ENCODE data around the gene LURAP1L.

Gene LURAP1L

DNA sequence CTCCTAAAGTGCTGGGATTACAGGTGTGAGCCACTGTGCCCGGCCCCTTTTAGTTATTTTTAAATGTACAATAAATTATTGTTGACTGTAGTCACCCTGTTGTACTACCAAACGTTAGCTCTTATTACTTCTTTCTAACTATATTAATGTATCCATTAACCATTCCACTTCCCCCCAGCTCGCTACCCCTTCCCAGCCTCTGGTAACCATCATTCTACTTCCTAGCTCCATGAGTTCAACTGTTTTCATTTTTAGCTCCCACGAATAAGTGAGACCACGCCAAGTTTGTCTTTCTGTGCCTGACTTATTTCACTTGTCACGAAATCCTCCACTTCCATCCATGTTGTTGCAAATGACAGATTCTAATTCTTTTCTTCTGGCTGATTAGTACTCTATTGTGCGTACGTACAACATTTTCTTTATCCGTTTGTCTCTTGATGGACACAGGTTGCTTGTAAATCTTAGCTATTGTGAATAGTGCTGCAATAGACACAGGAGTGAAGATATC, 6.5 kb downstream of the LURAP1L start:
- no peak overlapping the region for H3K4me3 ChIP-seq (ENCODE audit: low read length, poor library complexity, severe bottlenecking)
- no peaks in the 10 kb centered on the region for H3K36me3 ChIP-seq (ENCODE audit: insufficient read depth, low read length)
- no peaks in the 10 kb centered on the region for H3F3A ChIP-seq (ENCODE audit: low read depth)
- H3K4me1 ChIP-seq (ENCODE audit: insufficient read depth, low read length, poor library complexity, severe bottlenecking): no peaks in the 10 kb centered on the region
- no peaks in the 10 kb centered on the region for H3K79me2 ChIP-seq (ENCODE audit: insufficient read depth, low read length)
- no peaks in the 10 kb centered on the region; the same call in 1 of the 2 replicates for H3K9me3 ChIP-seq (ENCODE audit: insufficient read depth, low read depth, low read length)
- TF ChIP-seq, protein P1, sequence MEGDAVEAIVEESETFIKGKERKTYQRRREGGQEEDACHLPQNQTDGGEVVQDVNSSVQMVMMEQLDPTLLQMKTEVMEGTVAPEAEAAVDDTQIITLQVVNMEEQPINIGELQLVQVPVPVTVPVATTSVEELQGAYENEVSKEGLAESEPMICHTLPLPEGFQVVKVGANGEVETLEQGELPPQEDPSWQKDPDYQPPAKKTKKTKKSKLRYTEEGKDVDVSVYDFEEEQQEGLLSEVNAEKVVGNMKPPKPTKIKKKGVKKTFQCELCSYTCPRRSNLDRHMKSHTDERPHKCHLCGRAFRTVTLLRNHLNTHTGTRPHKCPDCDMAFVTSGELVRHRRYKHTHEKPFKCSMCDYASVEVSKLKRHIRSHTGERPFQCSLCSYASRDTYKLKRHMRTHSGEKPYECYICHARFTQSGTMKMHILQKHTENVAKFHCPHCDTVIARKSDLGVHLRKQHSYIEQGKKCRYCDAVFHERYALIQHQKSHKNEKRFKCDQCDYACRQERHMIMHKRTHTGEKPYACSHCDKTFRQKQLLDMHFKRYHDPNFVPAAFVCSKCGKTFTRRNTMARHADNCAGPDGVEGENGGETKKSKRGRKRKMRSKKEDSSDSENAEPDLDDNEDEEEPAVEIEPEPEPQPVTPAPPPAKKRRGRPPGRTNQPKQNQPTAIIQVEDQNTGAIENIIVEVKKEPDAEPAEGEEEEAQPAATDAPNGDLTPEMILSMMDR (conservative IDR thresholded peaks at IDR 0.05; ENCODE audit: low read length): no peak
- TF ChIP-seq EZH2phosphoT487 (IDR thresholded peaks at IDR 0.05; ENCODE audit: borderline replicate concordance): no peak
- no peak overlapping the region for H2AFZ ChIP-seq (ENCODE audit: low read length)
- no peak overlapping the region for H3K4me2 ChIP-seq (ENCODE audit: low read depth, low read length, poor library complexity, severe bottlenecking)
- H3K9ac ChIP-seq (ENCODE audit: low read depth, low read length, poor library complexity, severe bottlenecking): no peak overlapping the region
- no peaks in the 10 kb centered on the region for H3K27me3 ChIP-seq (ENCODE audit: insufficient read depth, low read length, poor library complexity, severe bottlenecking)
- no peaks in the 10 kb centered on the region for H4K20me1 ChIP-seq (ENCODE audit: insufficient read depth, low read length, poor library complexity, severe bottlenecking)
- H3K9me2 ChIP-seq (replicated peaks; ENCODE audit: low read depth, low read length): no peaks in the 10 kb centered on the region

DNA sequence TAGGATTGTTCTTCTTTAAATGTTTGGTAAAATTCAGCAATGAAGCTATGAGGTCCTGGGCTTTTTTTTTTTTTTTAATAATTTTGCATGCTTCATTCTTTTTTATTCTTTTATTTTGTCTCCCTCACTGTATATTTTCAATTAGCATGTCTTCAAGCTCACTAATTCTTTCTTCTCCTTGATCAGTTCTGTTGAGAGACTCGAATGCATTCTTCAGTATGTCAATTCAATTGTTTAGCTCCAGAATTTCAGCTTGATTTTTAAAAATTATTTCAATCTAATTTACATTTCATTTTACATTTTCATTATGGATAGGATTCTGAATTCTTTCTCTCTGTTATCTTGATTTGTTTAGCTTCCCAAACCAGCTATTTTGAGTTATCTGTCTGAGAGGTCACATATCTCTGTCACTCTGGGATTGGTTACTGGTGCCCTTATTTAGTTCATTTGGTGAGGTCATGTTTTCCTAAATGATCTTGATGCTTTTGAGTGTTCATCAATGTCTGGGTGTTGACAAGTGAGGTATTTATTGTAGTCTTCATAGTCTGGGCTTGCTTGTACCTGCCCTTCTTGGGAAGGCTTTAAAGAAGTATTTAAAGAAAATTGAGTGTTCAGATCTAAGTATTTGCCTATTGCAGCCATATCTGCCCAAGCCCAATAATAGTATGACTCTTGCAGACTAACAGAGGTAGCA, 9.1 kb downstream of the LURAP1L start:
- Histone ChIP-seq H3K36me3 (ENCODE audit: insufficient read depth, low read length) (no peaks in the 10 kb centered on the region), H3K9me3 (ENCODE audit: insufficient read depth, low read depth, low read length) (no peaks in the 10 kb centered on the region; the same call in 1 of the 2 replicates), H3K27me3 (ENCODE audit: insufficient read depth, low read length, poor library complexity, severe bottlenecking) (no peaks in the 10 kb centered on the region), H3K9me2 (replicated peaks; ENCODE audit: low read depth, low read length) (no peaks in the 10 kb centered on the region), H3K4me2 (ENCODE audit: low read depth, low read length, poor library complexity, severe bottlenecking) (no peak overlapping the region), H3K79me2 (ENCODE audit: insufficient read depth, low read length) (no peaks in the 10 kb centered on the region), H4K20me1 (ENCODE audit: insufficient read depth, low read length, poor library complexity, severe bottlenecking) (no peaks in the 10 kb centered on the region), H3K4me1 (ENCODE audit: insufficient read depth, low read length, poor library complexity, severe bottlenecking) (no peaks in the 10 kb centered on the region), H3K4me3 (ENCODE audit: low read length, poor library complexity, severe bottlenecking) (no peak overlapping the region), H2AFZ (ENCODE audit: low read length) (no peak overlapping the region), H3K9ac (ENCODE audit: low read depth, low read length, poor library complexity, severe bottlenecking) (no peak overlapping the region), H3F3A (ENCODE audit: low read depth) (no peaks in the 10 kb centered on the region)
- TF ChIP-seq, protein P1 (conservative IDR thresholded peaks at IDR 0.05; ENCODE audit: low read length): no peak

DNA sequence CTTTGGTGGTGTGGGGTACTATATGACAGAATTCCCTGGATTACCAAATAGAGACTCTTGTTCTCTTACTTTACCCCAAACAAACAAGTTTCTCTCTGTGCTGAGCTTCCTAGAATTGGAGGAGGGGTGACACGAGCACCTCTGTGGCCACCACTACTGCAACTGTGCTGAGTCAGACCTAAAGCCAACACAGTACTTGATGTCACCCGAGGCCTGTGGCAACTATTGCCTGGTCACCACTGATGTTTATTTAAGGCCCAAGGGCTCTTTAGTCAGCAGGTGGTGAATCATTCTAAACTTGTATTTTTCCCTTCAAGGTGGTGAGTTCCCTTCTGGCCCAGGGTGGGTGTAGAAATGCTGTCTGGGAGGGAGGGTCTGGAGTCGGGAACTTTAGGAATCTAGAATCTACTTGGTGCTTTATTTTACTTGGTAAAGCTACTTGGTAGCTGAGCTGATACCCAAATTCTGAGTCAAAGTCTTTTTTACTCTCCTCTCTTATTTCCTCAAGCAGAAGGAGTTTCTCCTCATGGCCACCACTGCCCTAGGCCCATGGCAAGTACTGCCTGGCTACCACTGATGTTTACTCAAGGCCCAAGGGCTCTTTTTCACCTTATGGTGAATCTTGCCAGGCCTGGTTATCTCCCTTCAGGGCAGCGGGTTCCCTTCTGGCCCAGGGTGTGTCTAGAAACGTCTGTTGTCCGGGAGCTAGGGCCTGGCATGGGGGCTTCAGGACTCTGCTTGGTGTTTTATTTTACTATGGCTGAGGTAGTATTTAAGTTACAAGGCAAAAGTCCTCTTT, 9.8 kb downstream of the LURAP1L start:
- Histone ChIP-seq H3K4me3 (ENCODE audit: low read length, poor library complexity, severe bottlenecking) (no peak overlapping the region), H3K27me3 (ENCODE audit: insufficient read depth, low read length, poor library complexity, severe bottlenecking) (no peaks in the 10 kb centered on the region), H3K79me2 (ENCODE audit: insufficient read depth, low read length) (no peaks in the 10 kb centered on the region), H3K36me3 (ENCODE audit: insufficient read depth, low read length) (no peaks in the 10 kb centered on the region), H3K4me1 (ENCODE audit: insufficient read depth, low read length, poor library complexity, severe bottlenecking) (no peaks in the 10 kb centered on the region), H3K4me2 (ENCODE audit: low read depth, low read length, poor library complexity, severe bottlenecking) (no peak overlapping the region), H3K9ac (ENCODE audit: low read depth, low read length, poor library complexity, severe bottlenecking) (no peak overlapping the region), H3K9me3 (ENCODE audit: insufficient read depth, low read depth, low read length) (no peaks in the 10 kb centered on the region; the same call in 1 of the 2 replicates), H2AFZ (ENCODE audit: low read length) (no peak overlapping the region), H4K20me1 (ENCODE audit: insufficient read depth, low read length, poor library complexity, severe bottlenecking) (no peaks in the 10 kb centered on the region), H3F3A (ENCODE audit: low read depth) (no peaks in the 10 kb centered on the region), H3K9me2 (replicated peaks; ENCODE audit: low read depth, low read length) (no peaks in the 10 kb centered on the region)
- no peak for TF ChIP-seq EZH2phosphoT487 (IDR thresholded peaks at IDR 0.05; ENCODE audit: borderline replicate concordance)
- TF ChIP-seq, protein P1 (conservative IDR thresholded peaks at IDR 0.05; ENCODE audit: low read length): no peak

All from Loucy (cell line).